Activated naive CD4-positive, alpha-beta T cell treated with anti-CD3 and anti-CD28 coated beads for 36 hours (primary cell): ENCODE measurements around the gene RPL36. TPM values are rescaled to one million over a fixed set of nuclear protein-coding genes. Genes with fewer than 3 reads are reported as not detected.
"Not testable (repeated sequence)": the region's sequence is repeated elsewhere in the genome, so short reads cannot be mapped to it uniquely, and the experiment has no call there.

Experiments
- CTCF ChIA-PET: fragments of 350-600 bp; sonication (Branson Sonifier 250); formaldehyde crosslinking; loops from one replicate; lab custom pipeline; 2021; ENCODE audit warnings: antibody characterized with exemption; lab: Charles Lee
- DNase-seq: peaks from one replicate; pipeline ENCODE4 v3.0.0-alpha.2; 2020
- H3K27ac Mint-ChIP-seq: one replicate; pipeline ENCODE4 v1.8.0; 2021; ENCODE audit warnings: mild to moderate bottlenecking, mixed read lengths
- H3K27me3 Mint-ChIP-seq: one replicate; pipeline ENCODE4 v1.8.0; 2021; ENCODE audit warnings: low read depth, mixed read lengths
- H3K36me3 Mint-ChIP-seq: one replicate; pipeline ENCODE4 v1.8.0; 2021; ENCODE audit warnings: low read depth, mixed read lengths
- H3K4me1 Mint-ChIP-seq: one replicate; pipeline ENCODE4 v1.8.0; 2021; ENCODE audit warnings: low read depth, mixed read lengths
- H3K4me3 Mint-ChIP-seq: one replicate; pipeline ENCODE4 v1.8.0; 2021; ENCODE audit warnings: mild to moderate bottlenecking, moderate library complexity, mixed read lengths
- H3K9me3 Mint-ChIP-seq: one replicate; pipeline ENCODE4 v1.8.0; 2021; ENCODE audit warnings: mixed read lengths
- intact Hi-C: fragments of 100-400 bp; cut with micrococcal nuclease; formaldehyde crosslinking; loops from one replicate; pipeline ENCODE4 v1.15.1; 2023
- total RNA-seq, 2 experiments: library from RNA; stranded (reverse); gene quantifications; one replicate each; pipeline ENCODE4 v1.2.3, GENCODE V29; 2021

Gene RPL36
- total RNA-seq, 2 experiments from 2014 or later: 1,916 to 2,003 TPM

DNA sequence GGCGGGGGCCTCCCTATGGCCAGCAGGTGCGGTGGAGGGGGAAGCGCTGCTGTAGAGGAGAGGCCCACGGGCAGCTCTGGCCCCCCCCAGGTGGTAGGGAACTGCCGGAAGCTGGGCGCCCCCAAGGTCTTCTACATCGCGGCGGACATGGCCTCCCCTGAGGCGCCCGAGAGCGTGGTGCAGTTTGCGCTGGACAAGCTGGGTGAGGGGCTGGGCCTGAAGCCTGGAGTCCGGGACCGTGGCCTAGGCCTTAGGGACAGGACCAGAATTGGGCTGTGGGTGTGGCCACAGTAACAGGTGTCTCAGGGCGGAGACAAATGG, 3.8 kb upstream of the RPL36 start:
- H3K36me3 Mint-ChIP-seq: peaks cover 13% of the 10 kb centered on the region
- no peaks in the 10 kb centered on the region for H3K27me3 Mint-ChIP-seq
- peak overlapping the region; percentile 51 for H3K27ac Mint-ChIP-seq
- no peaks in the 10 kb centered on the region for H3K9me3 Mint-ChIP-seq
- peaks cover 21% of the 10 kb centered on the region for H3K4me1 Mint-ChIP-seq
- CTCF ChIA-PET: interaction anchor here (0.6 to 2.1 kb wide), 7 partner anchors 25 to 141 kb away, joined by 3 to 9 read pairs (median 5); no protein-coding TSS in a partner anchor
- no peak for DNase-seq
- peak overlapping the region; percentile 76 for H3K4me3 Mint-ChIP-seq
- intact Hi-C loops: loop anchor here (5.0 kb wide), 1 partner anchor 1214 kb away; the partner anchor contains the start of gene HDGFL2

DNA sequence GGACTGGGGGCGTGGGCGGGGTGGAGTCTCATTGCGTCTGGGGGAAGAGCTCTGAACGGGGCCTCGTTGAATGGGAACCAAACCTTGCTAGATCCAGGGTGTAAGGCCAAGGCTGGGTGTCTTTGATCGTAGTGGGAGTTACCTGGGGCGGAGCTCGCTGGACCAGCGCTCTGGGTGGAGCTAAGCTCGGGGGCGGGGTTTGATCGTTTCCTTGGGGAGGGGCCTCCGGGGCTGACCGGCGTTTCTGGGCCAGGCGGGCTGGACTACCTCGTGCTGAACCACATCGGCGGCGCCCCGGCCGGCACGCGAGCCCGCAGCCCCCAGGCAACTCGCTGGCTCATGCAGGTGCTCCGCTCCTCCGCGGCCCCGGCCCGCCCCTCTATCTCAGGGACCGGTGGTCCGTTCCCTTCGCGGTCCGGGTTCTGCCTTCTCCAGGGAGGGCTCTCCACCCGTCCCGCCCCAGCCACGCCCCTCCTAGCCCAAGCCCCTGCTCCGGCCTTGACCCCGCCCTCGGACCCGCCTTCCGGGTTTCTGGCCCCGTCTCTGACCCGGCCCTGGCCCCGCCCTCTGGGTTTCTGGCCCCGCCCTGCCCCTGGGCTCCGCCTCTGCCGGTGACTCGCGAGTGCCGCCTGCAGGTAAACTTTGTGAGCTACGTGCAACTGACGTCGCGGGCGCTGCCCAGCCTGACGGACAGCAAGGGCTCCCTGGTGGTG, 3.3 kb upstream of the RPL36 start:
- peak; percentile 98 for DNase-seq
- H3K4me3 Mint-ChIP-seq: peak overlapping the region; percentile 76
- intact Hi-C loops: loop anchor here (1.0 to 5.0 kb wide), 2 partner anchors 64 to 1215 kb away; partner anchors contain the start of genes HDGFL2 and SAFB
- peaks cover 18% of the 10 kb centered on the region for H3K36me3 Mint-ChIP-seq
- peak overlapping the region; percentile 51 for H3K27ac Mint-ChIP-seq
- H3K9me3 Mint-ChIP-seq: no peaks in the 10 kb centered on the region
- CTCF ChIA-PET: interaction anchor here (0.5 to 2.1 kb wide), 14 partner anchors 16 to 1094 kb away, joined by 3 to 9 read pairs (median 3); partner anchors contain the start of genes CATSPERD, SAFB and SAFB2
- H3K4me1 Mint-ChIP-seq: peaks cover 16% of the 10 kb centered on the region
- H3K27me3 Mint-ChIP-seq: no peaks in the 10 kb centered on the region

DNA sequence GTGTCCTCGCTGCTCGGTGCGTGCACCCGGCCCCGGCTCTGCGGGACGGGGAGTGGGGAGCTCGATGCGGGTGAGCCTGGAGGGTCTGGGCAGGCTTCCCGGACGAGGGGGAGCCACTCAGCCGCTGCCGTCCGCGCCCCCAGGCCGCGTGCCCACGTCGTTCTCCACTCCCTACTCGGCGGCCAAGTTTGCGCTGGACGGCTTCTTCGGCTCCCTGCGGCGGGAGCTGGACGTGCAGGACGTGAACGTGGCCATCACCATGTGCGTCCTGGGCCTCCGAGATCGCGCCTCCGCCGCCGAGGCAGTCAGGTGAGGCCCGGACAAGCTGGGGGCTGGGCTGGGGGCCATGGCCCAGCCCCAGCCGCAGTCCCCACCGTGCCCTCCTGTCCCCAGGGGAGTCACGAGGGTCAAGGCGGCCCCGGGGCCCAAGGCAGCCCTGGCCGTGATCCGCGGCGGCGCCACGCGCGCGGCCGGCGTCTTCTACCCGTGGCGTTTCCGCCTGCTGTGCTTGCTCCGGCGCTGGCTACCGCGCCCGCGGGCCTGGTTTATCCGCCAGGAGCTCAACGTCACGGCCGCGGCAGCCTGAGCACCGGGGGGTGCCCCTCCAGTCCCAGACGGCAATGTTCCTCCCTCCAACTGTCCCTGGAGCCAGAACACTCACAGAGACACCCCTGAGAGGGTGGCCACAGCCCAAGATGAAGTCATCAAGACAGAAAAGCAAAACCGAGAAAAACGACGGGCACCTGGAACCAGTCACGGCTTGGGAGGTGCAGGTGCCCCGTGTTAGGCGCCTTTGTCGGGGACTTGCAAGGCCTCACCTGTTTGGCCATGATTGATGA, 2.5 kb upstream of the RPL36 start:
- Mint-ChIP-seq H3K9me3 (no peaks in the 10 kb centered on the region), H3K27me3 (no peaks in the 10 kb centered on the region), H3K27ac (no peak overlapping the region), H3K36me3 (peaks cover 26% of the 10 kb centered on the region), H3K4me3 (peak overlapping the region; percentile 76), H3K4me1 (peaks cover 18% of the 10 kb centered on the region)
- intact Hi-C loops: loop anchor here (1.0 to 5.0 kb wide), 2 partner anchors 64 to 1215 kb away; partner anchors contain the start of genes HDGFL2 and SAFB
- DNase-seq: no peak
- CTCF ChIA-PET: interaction anchor here (0.6 to 2.8 kb wide), 13 partner anchors 17 to 835 kb away, joined by 3 to 9 read pairs (median 4); partner anchors contain the start of genes CATSPERD, SAFB and SAFB2

DNA sequence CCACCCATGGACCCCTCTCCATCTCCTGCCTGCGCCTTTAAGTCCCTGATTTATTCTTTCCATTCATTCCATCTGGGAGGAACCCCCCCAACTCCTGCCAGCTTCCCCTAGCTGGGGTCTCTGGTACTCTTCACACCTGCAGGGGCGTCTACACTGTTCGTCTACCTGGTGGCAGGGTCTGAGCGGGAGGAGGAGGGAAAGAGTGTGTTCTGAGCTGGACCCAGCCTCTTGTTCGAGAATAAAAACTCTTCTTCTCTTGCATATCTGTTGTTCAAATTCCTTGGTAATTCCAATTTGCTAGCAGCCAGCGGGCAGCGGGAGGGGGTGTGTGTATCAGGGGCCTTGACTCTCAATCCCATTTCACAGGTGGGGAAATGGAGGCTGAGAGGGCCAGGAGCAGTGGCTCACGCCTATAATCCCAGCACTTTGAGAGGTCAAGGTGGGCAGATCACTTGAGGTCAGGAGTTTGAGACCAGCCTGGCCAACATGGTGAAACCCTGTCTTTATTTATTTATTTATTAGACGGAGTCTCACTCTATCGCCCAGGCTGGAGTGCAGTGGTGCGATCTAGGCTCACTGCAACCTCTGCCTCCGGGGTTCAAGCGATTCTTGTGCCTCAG, 1.7 kb upstream of the RPL36 start:
- peak overlapping the region; percentile 48 for H3K4me3 Mint-ChIP-seq
- peaks cover 22% of the 10 kb centered on the region for H3K4me1 Mint-ChIP-seq
- intact Hi-C loops: loop anchor here (5.0 kb wide), 1 partner anchor 1216 kb away; the partner anchor contains the start of gene HDGFL2

DNA sequence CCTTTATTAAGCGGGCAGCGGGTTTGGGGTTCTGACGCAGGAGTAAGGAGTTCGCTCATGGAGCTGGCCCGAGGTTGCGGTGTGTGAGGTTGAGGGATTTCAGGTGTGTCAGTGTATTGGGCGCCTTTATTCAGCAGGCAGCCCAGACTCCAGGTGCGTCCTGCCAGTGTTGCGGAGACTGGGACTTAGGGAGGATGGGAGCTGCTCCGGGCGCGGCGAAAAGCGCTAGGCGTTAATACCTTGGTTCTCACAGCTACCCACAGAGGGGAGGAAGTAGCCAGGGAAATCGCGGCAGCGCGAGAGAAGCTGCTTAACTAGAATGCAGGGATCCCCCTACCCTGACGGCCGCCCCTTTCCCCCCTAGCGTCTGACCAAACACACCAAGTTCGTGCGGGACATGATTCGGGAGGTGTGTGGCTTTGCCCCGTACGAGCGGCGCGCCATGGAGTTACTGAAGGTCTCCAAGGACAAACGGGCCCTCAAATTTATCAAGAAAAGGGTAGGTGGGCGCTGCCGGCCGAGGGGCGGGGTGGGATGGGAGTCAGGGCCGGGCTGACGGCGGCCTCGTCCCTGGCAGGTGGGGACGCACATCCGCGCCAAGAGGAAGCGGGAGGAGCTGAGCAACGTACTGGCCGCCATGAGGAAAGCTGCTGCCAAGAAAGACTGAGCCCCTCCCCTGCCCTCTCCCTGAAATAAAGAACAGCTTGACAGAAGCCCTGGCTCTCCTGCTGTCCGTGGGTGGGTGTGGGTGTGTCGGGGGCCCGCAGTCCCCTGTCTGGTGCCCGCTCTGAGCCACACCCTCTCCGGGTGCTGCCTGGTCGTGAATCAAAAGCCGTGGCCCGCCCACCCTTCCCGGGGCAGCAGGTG, 1.1 kb downstream of the RPL36 start:
- Mint-ChIP-seq H3K27me3 (no peaks in the 10 kb centered on the region), H3K27ac (peak overlapping the region; percentile 96), H3K9me3 (no peaks in the 10 kb centered on the region), H3K4me3 (peak overlapping the region; percentile 98), H3K36me3 (peaks cover 43% of the 10 kb centered on the region), H3K4me1 (peaks cover 22% of the 10 kb centered on the region)
- DNase-seq: peak; percentile 57
- CTCF ChIA-PET: interaction anchor here (3.9 kb wide), 1 partner anchor 29 kb away, joined by 37 read pairs; the partner anchor contains the start of genes CATSPERD and LONP1
- intact Hi-C loops: loop anchor here (1.0 kb wide), 5 partner anchors 11 to 103 kb away; partner anchors contain the start of genes CATSPERD, LONP1, MICOS13 and SAFB2

More for the DNA sequence above, 1.7 kb upstream of the RPL36 start:
- not testable (repeated sequence) for H3K27ac Mint-ChIP-seq, DNase-seq, H3K27me3 Mint-ChIP-seq, H3K9me3 Mint-ChIP-seq
- CTCF ChIA-PET: interaction anchor here (1.5 to 3.9 kb wide), 7 partner anchors 17 to 115 kb away, joined by 3 to 37 read pairs (median 7); partner anchors contain the start of genes CATSPERD and LONP1
- H3K36me3 Mint-ChIP-seq: peaks cover 32% of the 10 kb centered on the region

DNA sequence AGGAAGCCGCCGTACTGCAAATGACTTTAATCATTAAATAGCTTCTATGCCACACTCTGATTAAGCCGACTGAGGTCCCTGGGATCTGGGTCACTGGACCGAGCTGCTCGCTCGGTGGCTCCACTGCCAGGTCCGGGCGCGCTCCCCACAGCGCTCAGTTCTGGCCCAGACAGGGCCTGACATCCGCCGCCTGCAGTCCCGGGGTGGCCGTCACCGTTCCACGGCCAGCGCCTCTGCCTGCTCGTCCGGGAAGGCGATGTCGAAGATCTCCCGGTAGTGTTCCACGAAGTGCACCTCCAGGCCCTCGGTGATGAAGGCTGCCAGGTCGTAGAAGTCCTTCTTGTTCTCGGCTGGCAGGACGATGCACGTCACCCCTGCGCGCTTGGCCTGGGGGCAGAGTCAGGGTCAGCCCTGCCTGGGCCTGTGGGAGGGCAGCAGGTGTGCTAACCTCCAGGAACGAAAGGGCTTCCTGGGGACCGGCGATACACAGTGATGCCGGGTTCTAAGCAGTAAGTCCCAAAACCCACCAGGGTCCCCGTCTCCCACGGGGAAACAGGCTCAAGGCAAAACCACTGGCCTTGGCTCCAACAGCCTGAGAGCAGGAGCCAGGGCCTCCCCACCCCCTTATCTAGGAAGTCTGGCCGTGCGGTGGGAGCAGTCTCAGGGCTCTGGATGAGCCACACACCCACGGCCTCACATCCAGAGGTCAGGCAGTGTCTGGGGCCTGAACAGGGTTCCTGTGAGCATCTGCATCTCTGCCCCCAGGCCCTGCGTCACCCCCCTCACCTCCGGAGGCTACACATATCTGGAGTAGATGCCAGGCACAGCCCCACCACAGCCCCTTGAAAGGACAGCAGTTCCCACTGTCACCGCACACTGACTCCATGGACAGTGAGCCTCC, 2.0 kb downstream of the RPL36 start:
- CTCF ChIA-PET: interaction anchor here (3.9 kb wide), 1 partner anchor 28 kb away, joined by 37 read pairs; the partner anchor contains the start of genes CATSPERD and LONP1
- intact Hi-C loops: no loop called here
- H3K4me1 Mint-ChIP-seq: peaks cover 19% of the 10 kb centered on the region
- peak overlapping the region; percentile 98 for H3K4me3 Mint-ChIP-seq
- H3K36me3 Mint-ChIP-seq: peaks cover 47% of the 10 kb centered on the region
- H3K9me3 Mint-ChIP-seq: no peaks in the 10 kb centered on the region
- DNase-seq: no peak
- peak overlapping the region; percentile 96 for H3K27ac Mint-ChIP-seq
- no peaks in the 10 kb centered on the region for H3K27me3 Mint-ChIP-seq

DNA sequence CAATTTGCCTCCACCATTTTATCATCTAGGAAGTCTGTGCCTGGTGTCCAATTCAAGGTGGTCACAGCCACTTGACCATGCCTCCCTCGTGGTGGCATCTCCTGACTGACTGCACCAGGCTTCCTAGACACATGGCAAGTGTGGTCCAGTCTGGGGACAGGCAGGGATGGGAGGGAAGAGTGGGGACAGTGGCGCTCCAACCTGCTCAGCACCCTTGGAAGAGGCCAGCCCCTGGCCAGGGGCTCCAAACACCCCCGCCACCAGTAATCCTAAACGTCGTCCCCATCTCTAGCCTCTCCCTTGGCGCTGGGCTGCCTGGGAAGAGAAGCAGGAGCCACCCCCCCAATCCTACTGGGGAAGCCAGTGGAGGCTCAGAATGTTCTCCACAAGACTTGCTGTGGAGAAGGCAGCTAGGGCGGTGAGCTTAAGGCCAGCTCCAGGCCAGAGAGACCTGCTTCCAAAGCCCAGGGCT, 2.7 kb downstream of the RPL36 start:
- DNase-seq: no peak
- no peaks in the 10 kb centered on the region for H3K9me3 Mint-ChIP-seq
- no peaks in the 10 kb centered on the region for H3K27me3 Mint-ChIP-seq
- CTCF ChIA-PET: no interaction called here
- H3K36me3 Mint-ChIP-seq: peaks cover 49% of the 10 kb centered on the region
- peak overlapping the region; percentile 96 for H3K27ac Mint-ChIP-seq
- intact Hi-C loops: no loop called here
- H3K4me1 Mint-ChIP-seq: peaks cover 21% of the 10 kb centered on the region
- peak overlapping the region; percentile 98 for H3K4me3 Mint-ChIP-seq

DNA sequence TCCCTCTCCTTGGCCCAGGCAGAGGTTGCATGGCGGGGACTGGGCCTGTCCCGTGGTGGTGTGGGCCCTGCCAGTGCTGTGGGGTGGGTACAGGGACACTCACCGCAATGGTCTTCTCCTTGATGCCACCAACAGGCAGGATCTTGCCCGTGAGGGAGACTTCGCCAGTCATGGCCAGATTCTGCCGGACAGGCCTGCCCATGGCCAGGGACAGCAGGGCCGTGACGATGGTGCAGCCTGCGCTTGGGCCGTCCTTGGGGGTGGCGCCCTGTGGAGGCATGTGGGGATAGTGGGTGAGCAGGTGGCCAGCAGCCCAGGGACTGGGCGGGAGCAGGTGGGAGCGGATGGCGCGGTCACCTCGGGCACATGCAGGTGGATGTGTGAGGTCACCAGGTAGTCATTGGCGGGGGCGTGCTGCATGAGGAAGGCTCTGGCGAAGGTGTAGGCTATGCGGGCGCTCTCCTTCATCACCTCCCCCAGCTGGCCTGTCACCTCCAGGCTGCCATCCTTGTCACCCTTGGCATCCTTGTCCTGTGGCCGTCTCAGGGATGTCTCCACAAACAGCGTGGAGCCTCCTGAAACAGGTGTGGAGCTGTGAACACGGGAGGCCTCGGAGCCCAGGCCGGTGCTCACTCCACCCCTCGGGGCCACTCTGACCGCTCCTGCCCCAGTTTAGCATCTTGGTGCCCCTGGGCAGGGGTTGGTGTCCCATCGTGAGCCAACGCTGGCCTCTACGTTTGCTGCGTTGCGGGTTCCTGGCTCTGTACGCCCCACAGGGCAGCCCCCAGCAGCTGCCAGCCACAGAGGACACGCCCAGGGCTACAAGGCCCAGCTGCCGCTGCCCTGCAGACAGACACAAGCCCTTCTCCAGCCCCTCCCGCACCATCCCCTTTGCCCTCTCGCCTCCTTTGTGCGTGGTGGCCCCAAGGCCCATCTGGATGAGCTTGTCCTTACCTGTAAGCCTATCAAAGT, 3.4 kb downstream of the RPL36 start:
- peak overlapping the region; percentile 96 for H3K27ac Mint-ChIP-seq
- CTCF ChIA-PET: no interaction called here
- no peaks in the 10 kb centered on the region for H3K27me3 Mint-ChIP-seq
- peaks cover 49% of the 10 kb centered on the region for H3K36me3 Mint-ChIP-seq
- no peaks in the 10 kb centered on the region for H3K9me3 Mint-ChIP-seq
- H3K4me1 Mint-ChIP-seq: peaks cover 17% of the 10 kb centered on the region
- DNase-seq: no peak
- intact Hi-C loops: no loop called here
- H3K4me3 Mint-ChIP-seq: peak overlapping the region; percentile 24

DNA sequence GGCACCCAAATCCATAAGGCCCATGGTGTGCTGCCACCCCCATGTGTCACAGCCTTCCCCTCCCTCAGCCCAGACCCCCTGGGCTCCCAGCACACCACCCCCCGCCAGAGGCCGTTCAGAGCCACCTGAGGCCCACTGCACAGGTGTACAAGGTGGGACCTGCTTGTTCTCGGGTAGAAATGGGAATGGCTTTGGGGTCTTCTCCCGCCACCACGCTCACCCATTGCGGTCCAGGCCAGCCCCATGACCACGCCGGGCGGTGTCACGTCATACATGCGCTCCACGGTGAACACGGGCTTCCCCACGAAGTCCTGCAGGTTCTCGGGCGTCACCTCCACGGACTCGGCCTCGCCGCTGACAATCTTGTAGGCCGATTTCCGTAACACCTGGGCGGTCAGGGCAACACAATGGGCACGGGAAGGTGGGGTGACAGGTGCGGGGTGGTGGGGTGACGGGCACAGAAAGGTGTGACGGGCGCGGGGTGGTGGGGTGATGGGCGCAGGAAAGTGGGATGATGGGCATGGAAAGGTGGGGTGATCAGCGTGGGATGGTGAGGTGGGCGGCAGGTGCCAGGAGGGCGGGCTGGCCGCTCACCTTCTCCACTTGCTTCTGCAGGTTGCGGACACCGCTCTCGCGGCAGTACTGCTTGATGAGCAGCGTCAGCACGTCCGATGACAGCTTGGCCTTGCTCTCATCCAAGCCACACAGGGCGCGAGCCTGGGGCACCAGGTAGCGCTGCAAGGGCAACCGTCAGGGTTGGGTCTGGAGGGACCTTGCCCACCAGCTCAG, 4.3 kb downstream of the RPL36 start:
- peak overlapping the region; percentile 9 for H3K4me3 Mint-ChIP-seq
- peaks cover 17% of the 10 kb centered on the region for H3K4me1 Mint-ChIP-seq
- CTCF ChIA-PET: no interaction called here
- intact Hi-C loops: no loop called here
- no peak for DNase-seq
- no peak overlapping the region for H3K27ac Mint-ChIP-seq
- H3K9me3 Mint-ChIP-seq: no peaks in the 10 kb centered on the region
- H3K27me3 Mint-ChIP-seq: no peaks in the 10 kb centered on the region
- peaks cover 55% of the 10 kb centered on the region for H3K36me3 Mint-ChIP-seq
